HG03045 (cell line): ENCODE results near the gene TMPRSS7.

Experiments used
- ATAC-seq: cut with Tn5 transposase; IDR thresholded peaks from one replicate; pipeline ENCODE4 v1.9.1; 2021; ENCODE audit warnings: mild to moderate bottlenecking, moderate library complexity; ENCODE audit not compliant: unreplicated experiment

TMPRSS7 gene

GRCh38 chr3:112034436-112034835 is at the start of gene TMPRSS7:
Gene TMPRSS7, plus strand, starts transcription at chr3:112034736. Its CDS starts 110 bp downstream, at chr3:112034846.
- no peak for ATAC-seq

DNA sequence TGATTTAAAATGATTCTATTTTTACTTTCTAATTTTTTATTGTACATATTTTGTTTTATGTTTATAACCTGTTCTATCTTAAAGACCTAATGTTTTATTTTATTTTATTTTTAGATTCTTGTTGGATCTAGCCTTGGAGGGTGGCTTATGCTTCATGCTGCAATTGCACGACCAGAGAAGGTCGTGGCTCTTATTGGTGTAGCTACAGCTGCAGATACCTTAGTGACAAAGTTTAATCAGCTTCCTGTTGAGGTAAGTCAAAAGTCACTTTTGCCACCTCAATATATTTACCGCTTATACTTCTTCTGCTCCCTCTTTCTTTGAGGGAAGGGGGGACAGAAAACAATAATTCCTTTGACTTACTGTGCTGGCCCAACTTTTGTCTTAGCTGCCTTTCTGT is 47.7 kb upstream of the TMPRSS7 start:
- ATAC-seq = no peak

DNA sequence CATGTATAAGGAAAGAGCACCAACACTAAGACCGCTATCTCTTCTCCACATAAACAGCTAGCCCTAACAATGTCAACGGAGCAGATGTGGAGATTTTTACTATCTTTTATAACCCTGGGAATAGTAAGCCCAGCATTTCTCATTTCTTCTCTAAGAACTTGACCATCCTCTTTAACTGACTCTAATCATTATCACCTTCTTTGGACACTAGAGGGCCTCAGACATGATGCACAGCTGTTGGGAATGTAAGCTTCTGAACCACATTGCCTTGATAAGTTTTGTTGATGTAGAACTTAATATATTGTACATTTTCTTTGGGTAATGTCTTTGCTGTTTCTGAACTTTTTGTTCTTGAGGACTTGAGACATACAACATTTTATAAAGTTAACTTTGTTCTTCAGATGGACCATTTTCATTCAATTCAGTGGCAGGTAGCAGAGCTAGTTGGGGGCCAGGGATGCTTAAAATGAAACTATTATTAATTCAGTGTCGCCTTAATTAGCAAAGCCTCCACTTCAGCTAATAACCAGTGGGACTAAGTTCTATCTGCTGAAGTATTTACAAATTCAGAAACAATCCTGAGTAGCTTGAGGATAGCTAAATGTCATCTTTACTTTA is 45.4 kb upstream of the TMPRSS7 start:
- peak; percentile 84 for ATAC-seq

GRCh38 chr3:111993038-111993437 is 41.5 kb upstream of the TMPRSS7 start:
- ATAC-seq = no peak

GRCh38 chr3:111998636-111999483 is 35.7 kb upstream of the TMPRSS7 start, which contains the start of gene TAGLN3:
Gene TAGLN3, plus strand, starts transcription at chr3:111998922. Its CDS starts 501 bp downstream, at chr3:111999423.
- peak; percentile 57 for ATAC-seq

DNA sequence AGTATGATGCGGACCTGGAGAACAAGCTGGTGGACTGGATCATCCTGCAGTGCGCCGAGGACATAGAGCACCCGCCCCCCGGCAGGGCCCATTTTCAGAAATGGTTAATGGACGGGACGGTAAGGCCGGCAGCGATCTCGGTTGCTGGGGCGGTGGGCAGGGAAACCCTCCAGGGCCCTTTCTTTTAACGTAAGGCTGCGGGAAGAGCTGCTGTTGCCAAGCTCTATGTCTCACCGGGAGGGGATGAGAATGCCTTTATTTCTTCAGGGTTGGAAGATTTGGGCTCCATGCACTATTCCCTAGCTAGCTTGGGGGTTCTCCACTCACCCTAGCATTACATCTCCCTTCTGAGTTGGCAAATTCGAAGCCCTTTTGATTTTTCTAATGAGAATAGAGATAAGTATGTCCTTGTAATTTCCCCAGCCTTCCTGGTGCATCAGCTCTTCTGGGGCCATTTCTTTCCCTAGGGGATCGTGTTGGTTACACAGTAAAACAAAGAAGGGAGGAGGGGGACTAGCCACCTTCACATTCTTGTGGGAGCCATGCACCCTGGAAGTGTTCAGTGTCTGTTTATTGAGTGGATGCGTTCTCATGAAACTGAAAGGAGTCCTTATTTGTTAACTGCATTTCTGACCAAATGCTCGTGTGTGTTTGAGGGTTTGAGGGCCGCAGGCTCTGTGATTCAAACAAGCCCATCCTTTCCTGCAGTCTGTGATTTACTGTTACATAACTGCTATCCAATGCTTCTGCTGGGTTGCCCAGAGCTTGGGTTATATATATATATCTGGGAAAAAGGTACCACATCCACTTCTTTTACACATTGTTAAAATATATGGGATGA is 34.8 kb upstream of the TMPRSS7 start:
- no peak for ATAC-seq

DNA sequence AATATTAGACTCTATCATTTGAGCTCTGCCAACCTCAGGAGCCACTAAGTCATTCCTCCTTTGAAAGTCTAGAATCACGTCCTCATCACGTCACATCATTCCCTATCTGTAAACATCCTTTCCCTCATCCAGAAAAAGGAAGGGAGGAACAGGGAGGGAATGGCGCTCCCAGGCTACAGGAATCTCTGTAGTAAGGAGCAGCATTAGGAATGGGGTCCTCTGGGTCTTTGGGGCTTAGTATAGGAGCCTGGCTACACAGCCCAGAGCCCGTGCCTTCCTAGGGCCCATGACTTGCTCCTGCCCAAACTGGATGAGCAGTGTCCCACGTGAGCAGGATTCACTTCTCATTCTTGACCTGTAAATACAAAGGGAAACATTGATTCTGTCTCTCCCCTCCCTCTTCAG is 34.2 kb upstream of the TMPRSS7 start:
- no peak for ATAC-seq

- ATAC-seq = no peak
These were observed 33.6 kb upstream of the TMPRSS7 start for GRCh38 chr3:112000966-112001365.

- ATAC-seq = no peak
These were observed 33.0 kb upstream of the TMPRSS7 start for GRCh38 chr3:112001526-112001925.

DNA sequence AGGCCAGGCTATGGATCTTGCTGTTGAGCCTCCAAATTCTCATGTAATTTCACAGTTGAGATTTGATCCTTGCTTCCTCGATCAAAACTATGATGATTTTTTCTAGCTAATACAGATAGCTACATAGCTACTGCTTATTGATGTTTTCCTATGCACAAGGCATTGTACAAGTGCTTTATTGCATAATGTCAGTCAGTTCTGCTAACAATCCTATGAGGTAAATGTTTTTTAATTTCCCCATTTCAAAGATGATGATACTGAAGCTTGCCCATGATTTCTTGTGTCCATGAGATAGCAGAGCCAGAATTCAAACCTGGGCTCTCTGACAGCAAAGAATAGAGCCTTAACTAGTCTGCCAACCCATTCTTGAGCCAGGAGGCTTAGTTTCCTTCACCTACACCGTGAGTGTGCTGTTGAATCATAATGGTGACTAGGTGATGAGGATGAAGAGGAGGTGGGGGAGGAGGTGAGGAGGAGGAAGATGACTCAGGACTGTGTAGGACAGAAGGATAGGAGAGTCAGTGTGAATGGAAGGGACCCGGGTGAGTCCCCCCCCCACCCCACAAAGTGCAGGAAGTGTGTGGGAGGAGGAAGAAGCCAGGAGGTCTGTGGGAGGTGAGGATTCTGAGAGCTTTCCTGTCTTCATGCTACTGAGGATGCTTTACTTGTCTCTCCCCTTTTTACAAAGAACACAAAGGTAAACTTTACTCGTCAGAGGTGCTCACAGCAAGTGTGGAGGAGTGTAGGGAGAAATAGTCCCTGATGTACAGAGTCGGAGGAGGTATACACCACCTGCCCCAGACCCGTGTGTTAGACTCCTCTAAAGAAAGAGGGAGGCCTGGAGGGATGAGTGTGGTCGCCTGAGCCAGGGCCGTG is 32.2 kb upstream of the TMPRSS7 start:
- ATAC-seq = no peak

- no peak for ATAC-seq
These were observed 31.0 kb upstream of the TMPRSS7 start for GRCh38 chr3:112003321-112004080.

GRCh38 chr3:112004187-112004586 is 30.3 kb upstream of the TMPRSS7 start:
- no peak for ATAC-seq

GRCh38 chr3:112004669-112005068 is 29.9 kb upstream of the TMPRSS7 start:
- ATAC-seq = no peak

DNA sequence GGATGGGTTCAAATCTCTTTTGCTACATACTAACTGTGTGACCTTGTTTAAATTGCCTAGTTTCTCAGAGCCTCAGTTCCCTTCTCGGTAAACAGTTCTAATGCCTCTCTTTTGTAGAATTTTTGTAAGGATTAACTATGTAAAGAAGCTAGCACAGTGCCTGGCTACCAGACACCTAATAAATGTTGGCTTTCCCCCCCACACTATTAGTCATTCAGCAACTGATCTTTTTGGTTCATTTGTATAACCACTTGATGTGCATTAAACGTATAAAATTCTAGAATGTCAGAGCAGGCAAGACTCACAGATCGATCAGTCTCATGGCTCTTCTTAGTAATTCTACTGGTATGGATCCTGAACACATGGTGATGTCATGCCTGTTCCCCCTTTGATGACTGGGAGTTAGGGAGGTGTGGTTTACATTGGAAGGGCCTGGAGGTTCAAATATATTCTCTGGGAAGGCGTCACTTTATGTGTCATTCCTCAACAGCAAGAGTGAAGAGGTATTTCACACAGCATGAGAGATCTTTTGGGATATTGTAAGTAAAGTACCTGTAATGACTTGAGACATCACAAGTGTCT is 29.4 kb upstream of the TMPRSS7 start:
- no peak for ATAC-seq

DNA sequence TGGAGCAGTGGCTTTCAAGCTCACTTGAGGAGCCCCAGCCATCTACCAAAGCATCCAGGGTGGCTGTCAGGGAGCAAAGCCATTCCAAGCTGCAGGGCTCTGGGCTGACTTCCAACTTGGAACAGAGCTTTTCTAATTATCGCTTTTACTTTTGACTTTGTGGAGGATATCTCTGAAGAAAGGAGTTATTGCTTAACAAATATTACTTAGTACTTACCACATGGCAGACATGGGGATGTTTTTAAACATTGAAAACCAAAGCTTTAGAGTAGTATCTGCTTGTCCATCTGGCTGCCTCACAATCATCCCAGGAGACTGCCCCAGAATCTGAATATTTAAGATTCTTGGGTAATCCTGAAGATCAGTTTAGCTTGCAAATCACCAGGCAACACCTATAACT is 26.9 kb upstream of the TMPRSS7 start:
- ATAC-seq = no peak

DNA sequence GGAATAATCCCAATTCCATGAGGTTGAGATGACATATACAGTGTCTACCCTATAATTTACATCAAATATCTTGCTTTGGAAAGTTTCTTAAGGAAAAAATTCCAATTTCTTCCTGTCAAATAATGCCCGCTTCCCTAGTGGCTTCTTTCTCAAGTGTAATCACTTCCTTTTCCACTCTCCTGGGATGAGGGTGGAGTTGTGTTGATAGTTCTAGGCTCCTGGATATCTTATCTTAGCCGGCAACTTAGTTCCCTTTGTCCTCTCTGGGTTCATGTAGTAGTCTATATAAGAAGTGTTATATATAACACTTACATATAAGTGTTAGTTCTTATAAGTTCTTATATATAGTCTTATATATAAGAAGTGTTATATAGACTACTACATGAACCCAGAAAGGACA is 24.9 kb upstream of the TMPRSS7 start:
- no peak for ATAC-seq

GRCh38 chr3:112010636-112011035 is 23.9 kb upstream of the TMPRSS7 start:
- ATAC-seq = no peak

DNA sequence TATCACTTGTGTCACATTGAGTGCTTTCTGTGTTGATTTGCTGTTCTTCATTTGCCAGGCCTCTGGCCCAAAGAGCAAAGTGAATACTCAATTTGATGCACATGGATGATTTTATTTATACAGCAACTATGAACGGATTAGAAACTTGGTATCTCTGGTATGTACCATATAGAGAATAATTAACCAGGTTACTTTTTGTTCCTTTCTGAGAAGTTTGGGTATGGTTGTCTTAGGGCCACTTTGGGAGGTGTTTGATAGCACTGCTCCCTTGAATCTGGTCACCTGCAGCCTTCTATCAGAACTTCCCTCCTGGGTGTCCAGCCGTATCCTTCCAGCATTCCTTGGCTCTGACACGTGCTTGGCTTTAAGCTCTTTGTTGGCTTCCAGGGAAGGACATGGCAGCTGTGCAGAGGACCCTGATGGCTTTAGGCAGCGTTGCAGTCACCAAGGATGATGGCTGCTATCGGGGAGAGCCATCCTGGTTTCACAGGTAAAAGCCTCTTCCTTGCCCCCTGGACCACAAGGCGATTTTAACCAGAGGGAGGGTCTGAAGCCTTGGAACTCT is 23.1 kb upstream of the TMPRSS7 start:
- no peak for ATAC-seq
